Activated naive CD4-positive, alpha-beta T cell treated with anti-CD3 and anti-CD28 coated beads, Interleukin-2, amount 10 ng/mL, durations not matched to agents 7 days and 5 days (primary cell): ENCODE data around the gene BNC2.

Experiments
- CTCF ChIA-PET: fragments of 350-600 bp; sonication (Branson Sonifier 250); formaldehyde crosslinking; loops from one replicate; lab custom pipeline; 2021; ENCODE audit warnings: antibody characterized with exemption; lab: Charles Lee
- DNase-seq: peaks from one replicate; pipeline ENCODE4 v3.0.0-alpha.2; 2020
- H3K27ac Mint-ChIP-seq: one replicate; pipeline ENCODE4 v1.8.0; 2021; ENCODE audit warnings: mild to moderate bottlenecking, moderate library complexity, mixed read lengths
- H3K27me3 Mint-ChIP-seq: one replicate; pipeline ENCODE4 v1.8.0; 2021; ENCODE audit warnings: mild to moderate bottlenecking, mixed read lengths
- H3K36me3 Mint-ChIP-seq: one replicate; pipeline ENCODE4 v1.8.0; 2021; ENCODE audit warnings: mixed read lengths
- H3K4me1 Mint-ChIP-seq: one replicate; pipeline ENCODE4 v1.8.0; 2021; ENCODE audit warnings: mixed read lengths
- H3K4me3 Mint-ChIP-seq: one replicate; pipeline ENCODE4 v1.8.0; 2021; ENCODE audit warnings: mild to moderate bottlenecking, moderate library complexity, mixed read lengths
- H3K9me3 Mint-ChIP-seq: one replicate; pipeline ENCODE4 v1.8.0; 2021; ENCODE audit warnings: mixed read lengths

Gene BNC2

DNA sequence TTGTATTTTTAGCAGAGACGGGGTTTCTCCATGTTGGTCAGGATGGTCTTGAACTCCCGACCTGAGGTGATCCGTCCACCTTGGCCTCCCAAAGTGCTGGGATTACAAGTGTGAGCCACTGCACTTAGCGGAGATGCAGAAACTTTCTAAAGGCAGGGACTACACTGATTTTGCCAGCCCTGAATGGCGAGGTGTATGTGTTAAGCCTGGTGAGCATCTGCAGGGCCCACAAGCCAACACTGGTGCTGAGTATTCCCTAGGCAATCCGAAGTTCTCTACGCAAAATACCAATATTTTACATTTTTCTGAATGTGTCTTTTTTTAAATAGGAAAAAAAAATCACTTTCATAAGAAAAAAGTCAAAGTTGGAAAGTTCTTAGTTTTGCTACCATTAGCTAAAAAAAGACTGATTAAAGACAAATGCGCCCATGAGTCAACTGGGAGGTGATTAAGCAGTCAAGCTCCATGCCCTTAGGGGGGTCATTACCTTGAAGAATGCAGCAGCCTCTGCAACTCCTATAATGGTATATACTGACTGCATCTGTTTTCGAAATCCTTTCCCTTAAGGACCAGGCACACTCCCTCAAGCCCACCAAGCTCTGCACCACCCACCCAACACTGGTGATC lies 502.8 kb downstream of the BNC2 start:
- peaks cover 17% of the 10 kb centered on the region for H3K9me3 Mint-ChIP-seq
- no peaks in the 10 kb centered on the region for H3K36me3 Mint-ChIP-seq
- DNase-seq, result no peak
- no peak overlapping the region for H3K4me3 Mint-ChIP-seq
- H3K27me3 Mint-ChIP-seq, result no peaks in the 10 kb centered on the region
- CTCF ChIA-PET, result no interaction called here
- no peaks in the 10 kb centered on the region for H3K4me1 Mint-ChIP-seq
- no peak overlapping the region for H3K27ac Mint-ChIP-seq

GRCh38 chr9:16364347-16364746 lies 506.1 kb downstream of the BNC2 start:
- Mint-ChIP-seq H3K4me3 (no peak overlapping the region), H3K27ac (no peak overlapping the region), H3K4me1 (no peaks in the 10 kb centered on the region), H3K36me3 (no peaks in the 10 kb centered on the region), H3K27me3 (no peaks in the 10 kb centered on the region), H3K9me3 (peaks cover 10% of the 10 kb centered on the region)
- CTCF ChIA-PET, result no interaction called here
- DNase-seq, result no peak

DNA sequence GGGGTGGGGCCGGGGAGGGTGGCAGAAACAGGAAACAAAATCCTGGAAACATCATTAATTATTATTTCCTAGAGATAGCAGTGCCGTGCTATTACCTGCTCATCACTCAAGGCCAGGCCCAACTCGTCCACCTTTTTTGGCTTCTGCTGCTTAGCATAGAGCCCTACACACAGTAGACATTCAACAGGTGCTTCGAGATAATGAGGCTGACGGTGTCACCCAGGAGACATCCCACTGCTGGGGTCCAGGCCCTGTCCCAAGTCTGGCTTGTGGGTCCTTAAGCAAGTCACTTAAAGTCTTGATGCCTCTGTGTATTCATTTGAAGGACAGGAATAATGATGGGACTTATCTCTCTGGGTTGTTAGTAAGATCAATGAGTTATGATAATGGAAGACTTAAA lies 506.6 kb downstream of the BNC2 start:
- no peak for DNase-seq
- Mint-ChIP-seq H3K27ac (no peak overlapping the region), H3K36me3 (no peaks in the 10 kb centered on the region), H3K4me1 (no peaks in the 10 kb centered on the region), H3K9me3 (peaks cover 9% of the 10 kb centered on the region), H3K4me3 (no peak overlapping the region), H3K27me3 (no peaks in the 10 kb centered on the region)
- CTCF ChIA-PET, result no interaction called here

- Mint-ChIP-seq H3K36me3 (no peaks in the 10 kb centered on the region), H3K27me3 (no peaks in the 10 kb centered on the region), H3K4me1 (no peaks in the 10 kb centered on the region), H3K27ac (no peak overlapping the region), H3K9me3 (peaks cover 9% of the 10 kb centered on the region), H3K4me3 (no peak overlapping the region)
- CTCF ChIA-PET, result no interaction called here
- DNase-seq, result no peak
Observed at GRCh38 chr9:16363073-16363781, 507.2 kb downstream of the BNC2 start.

GRCh38 chr9:16361939-16362338 lies 508.5 kb downstream of the BNC2 start:
- H3K27ac Mint-ChIP-seq, result no peak overlapping the region
- no peaks in the 10 kb centered on the region for H3K27me3 Mint-ChIP-seq
- DNase-seq, result no peak
- CTCF ChIA-PET, result no interaction called here
- peaks cover 8% of the 10 kb centered on the region for H3K9me3 Mint-ChIP-seq
- H3K4me1 Mint-ChIP-seq, result no peaks in the 10 kb centered on the region
- no peak overlapping the region for H3K4me3 Mint-ChIP-seq
- H3K36me3 Mint-ChIP-seq, result no peaks in the 10 kb centered on the region

DNA sequence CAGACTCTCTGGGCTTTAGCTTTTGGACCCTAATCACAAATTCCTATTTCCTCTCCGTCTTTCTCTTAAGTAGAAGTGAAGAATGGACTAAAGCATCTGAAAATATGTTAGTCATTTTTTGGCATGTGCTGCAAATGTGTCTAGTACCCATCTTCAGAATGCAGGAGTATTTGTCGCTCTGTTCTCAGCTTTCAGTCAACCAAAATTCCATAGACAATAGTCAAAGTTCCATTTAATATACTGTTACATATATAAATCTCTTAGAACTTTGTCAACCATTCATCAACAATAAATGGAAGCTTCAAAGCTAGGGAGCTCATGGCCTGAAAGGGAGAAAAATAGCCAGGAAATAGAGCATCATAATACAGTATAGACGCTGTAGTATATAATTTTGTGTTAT lies 509.4 kb downstream of the BNC2 start:
- Mint-ChIP-seq H3K4me3 (no peak overlapping the region), H3K4me1 (no peaks in the 10 kb centered on the region), H3K36me3 (no peaks in the 10 kb centered on the region), H3K27ac (no peak overlapping the region), H3K9me3 (peaks cover 6% of the 10 kb centered on the region), H3K27me3 (no peaks in the 10 kb centered on the region)
- DNase-seq, result no peak
- CTCF ChIA-PET, result no interaction called here

GRCh38 chr9:16360247-16360646 lies 510.2 kb downstream of the BNC2 start:
- Mint-ChIP-seq H3K4me1 (no peaks in the 10 kb centered on the region), H3K4me3 (no peak overlapping the region), H3K9me3 (peaks cover 5% of the 10 kb centered on the region), H3K27me3 (no peaks in the 10 kb centered on the region), H3K27ac (no peak overlapping the region), H3K36me3 (no peaks in the 10 kb centered on the region)
- CTCF ChIA-PET, result no interaction called here
- DNase-seq, result no peak
